ENCODE data around the gene CPNE8.

GRCh38 chr12:38869036-38869435 lies 36.4 kb downstream of the CPNE8 start:
- TF ChIP-seq EP300 (IDR thresholded peaks at IDR 0.05) (no peak), CTCF (IDR thresholded peaks at IDR 0.05) (no peak), POLR2A (IDR thresholded peaks at IDR 0.05) (no peak)

All from stomach (tissue), 4 donors.